ENCODE data around the gene XIAP.
"Not testable (repeated sequence)": the region's sequence is repeated elsewhere in the genome, so short reads cannot be mapped to it uniquely, and the experiment has no call there.

The XIAP gene

DNA sequence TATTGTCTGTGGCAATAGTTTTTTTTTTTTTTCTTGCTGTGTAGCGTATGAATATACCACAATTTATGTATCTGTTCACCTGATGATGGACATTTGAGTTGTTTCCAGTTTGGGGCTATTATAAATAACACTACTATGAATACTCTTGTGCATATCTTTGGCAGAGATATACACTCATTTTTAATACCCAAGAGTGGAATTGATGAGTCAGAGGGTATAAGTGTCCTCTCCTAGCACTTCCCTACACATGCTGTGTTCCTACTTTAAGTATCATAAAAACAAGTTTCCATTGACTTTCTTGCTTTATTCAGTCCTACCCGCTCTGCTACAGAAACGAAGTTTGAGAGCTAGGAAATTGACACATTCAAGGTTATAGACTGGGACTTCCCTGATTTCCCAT is 39.8 kb downstream of the XIAP start:
- H3K4me3 ChIP-seq (ENCODE audit: low read depth, low read length): no peak overlapping the region
- TF ChIP-seq, protein P1, sequence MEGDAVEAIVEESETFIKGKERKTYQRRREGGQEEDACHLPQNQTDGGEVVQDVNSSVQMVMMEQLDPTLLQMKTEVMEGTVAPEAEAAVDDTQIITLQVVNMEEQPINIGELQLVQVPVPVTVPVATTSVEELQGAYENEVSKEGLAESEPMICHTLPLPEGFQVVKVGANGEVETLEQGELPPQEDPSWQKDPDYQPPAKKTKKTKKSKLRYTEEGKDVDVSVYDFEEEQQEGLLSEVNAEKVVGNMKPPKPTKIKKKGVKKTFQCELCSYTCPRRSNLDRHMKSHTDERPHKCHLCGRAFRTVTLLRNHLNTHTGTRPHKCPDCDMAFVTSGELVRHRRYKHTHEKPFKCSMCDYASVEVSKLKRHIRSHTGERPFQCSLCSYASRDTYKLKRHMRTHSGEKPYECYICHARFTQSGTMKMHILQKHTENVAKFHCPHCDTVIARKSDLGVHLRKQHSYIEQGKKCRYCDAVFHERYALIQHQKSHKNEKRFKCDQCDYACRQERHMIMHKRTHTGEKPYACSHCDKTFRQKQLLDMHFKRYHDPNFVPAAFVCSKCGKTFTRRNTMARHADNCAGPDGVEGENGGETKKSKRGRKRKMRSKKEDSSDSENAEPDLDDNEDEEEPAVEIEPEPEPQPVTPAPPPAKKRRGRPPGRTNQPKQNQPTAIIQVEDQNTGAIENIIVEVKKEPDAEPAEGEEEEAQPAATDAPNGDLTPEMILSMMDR (IDR thresholded peaks at IDR 0.05; ENCODE audit: low read depth, low read length): no peak
- no peak for DNase-seq (ENCODE audit: low read depth, low spot score)
- in situ Hi-C loops (cut with HindIII; ENCODE audit: low sequenced_read_pairs): no loop called here

GRCh38 chrX:123903261-123903660 is 43.4 kb downstream of the XIAP start:
- H3K4me3 ChIP-seq (ENCODE audit: low read depth, low read length); in situ Hi-C loops (cut with HindIII; ENCODE audit: low sequenced_read_pairs); DNase-seq (ENCODE audit: low read depth, low spot score): not testable (repeated sequence)

DNA sequence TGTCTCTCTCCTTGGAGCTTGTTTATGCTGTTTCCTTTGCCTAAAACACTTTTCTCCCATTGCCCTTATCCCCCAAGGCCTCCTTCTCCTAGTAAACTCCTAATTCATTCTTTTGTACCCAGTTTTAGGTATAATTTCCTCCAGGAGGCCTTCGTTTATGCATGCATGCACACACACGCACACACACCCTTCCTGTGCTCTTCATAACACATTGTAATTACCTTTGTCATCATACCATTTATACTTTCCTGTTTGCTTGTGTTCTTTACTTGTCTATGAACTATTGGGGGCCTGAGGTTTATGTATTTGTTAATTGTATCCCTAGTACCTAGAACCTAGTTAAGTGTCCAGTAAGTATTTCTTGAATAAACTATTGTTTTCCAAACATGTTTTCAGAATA is 45.5 kb downstream of the XIAP start:
- TF ChIP-seq, protein P1 (IDR thresholded peaks at IDR 0.05; ENCODE audit: low read depth, low read length): no peak
- H3K4me3 ChIP-seq (ENCODE audit: low read depth, low read length): no peak overlapping the region
- DNase-seq (ENCODE audit: low read depth, low spot score): no peak
- in situ Hi-C loops (cut with HindIII; ENCODE audit: low sequenced_read_pairs): no loop called here

DNA sequence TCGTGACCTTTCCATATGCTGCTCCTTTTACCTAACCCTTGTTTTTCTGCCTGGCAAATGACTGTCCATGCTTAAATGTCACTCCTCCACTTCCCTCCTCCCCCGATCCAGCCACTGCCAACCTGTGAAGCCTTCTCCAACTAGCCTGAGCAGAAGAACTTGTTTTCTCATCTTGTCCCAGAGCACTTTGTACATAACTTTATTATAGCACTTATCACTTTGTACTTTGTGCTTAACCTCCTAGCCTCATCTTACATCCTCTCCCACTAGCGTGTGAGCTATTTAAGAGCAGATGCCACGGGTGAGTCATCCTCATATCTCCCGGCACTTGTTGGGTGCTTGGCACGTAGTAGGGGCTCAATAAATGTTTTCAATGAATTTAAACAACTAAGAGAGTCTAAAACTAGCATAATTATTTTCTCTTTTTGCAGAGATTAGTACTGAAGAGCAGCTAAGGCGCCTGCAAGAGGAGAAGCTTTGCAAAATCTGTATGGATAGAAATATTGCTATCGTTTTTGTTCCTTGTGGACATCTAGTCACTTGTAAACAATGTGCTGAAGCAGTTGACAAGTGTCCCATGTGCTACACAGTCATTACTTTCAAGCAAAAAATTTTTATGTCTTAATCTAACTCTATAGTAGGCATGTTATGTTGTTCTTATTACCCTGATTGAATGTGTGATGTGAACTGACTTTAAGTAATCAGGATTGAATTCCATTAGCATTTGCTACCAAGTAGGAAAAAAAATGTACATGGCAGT is 46.9 kb downstream of the XIAP start:
- H3K4me3 ChIP-seq (ENCODE audit: low read depth, low read length): no peak overlapping the region
- in situ Hi-C loops (cut with HindIII; ENCODE audit: low sequenced_read_pairs): no loop called here
- TF ChIP-seq, protein P1 (IDR thresholded peaks at IDR 0.05; ENCODE audit: low read depth, low read length): no peak
- no peak for DNase-seq (ENCODE audit: low read depth, low spot score)

DNA sequence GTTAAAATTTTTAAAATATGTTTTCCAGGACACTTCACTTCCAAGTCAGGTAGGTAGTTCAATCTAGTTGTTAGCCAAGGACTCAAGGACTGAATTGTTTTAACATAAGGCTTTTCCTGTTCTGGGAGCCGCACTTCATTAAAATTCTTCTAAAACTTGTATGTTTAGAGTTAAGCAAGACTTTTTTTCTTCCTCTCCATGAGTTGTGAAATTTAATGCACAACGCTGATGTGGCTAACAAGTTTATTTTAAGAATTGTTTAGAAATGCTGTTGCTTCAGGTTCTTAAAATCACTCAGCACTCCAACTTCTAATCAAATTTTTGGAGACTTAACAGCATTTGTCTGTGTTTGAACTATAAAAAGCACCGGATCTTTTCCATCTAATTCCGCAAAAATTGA is 49.7 kb downstream of the XIAP start:
- TF ChIP-seq, protein P1 (IDR thresholded peaks at IDR 0.05; ENCODE audit: low read depth, low read length): no peak
- in situ Hi-C loops (cut with HindIII; ENCODE audit: low sequenced_read_pairs): no loop called here
- DNase-seq (ENCODE audit: low read depth, low spot score): no peak
- no peak overlapping the region for H3K4me3 ChIP-seq (ENCODE audit: low read depth, low read length)

DNA sequence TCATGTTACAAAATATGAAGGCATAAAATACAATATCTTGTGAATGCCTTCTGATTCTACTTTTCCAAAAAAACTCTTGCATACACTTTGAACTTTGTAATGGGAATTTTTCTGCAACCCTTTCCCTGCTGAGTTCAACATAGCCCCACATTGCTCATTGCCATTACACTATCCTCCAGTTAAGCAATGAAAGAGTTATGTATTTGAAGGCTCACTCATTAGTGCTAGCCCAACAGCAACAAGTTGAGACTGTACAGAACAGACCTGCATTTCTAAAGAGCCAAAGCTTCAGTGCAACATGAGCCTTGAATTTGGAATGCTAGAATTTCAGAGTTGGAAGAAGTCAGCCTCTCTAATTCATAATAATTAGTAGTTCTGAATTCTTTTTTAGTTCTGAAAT is 57.2 kb downstream of the XIAP start:
- H3K4me3 ChIP-seq (ENCODE audit: low read depth, low read length): no peak overlapping the region
- TF ChIP-seq, protein P1 (IDR thresholded peaks at IDR 0.05; ENCODE audit: low read depth, low read length): no peak
- in situ Hi-C loops (cut with HindIII; ENCODE audit: low sequenced_read_pairs): no loop called here
- DNase-seq (ENCODE audit: low read depth, low spot score): no peak

DNA sequence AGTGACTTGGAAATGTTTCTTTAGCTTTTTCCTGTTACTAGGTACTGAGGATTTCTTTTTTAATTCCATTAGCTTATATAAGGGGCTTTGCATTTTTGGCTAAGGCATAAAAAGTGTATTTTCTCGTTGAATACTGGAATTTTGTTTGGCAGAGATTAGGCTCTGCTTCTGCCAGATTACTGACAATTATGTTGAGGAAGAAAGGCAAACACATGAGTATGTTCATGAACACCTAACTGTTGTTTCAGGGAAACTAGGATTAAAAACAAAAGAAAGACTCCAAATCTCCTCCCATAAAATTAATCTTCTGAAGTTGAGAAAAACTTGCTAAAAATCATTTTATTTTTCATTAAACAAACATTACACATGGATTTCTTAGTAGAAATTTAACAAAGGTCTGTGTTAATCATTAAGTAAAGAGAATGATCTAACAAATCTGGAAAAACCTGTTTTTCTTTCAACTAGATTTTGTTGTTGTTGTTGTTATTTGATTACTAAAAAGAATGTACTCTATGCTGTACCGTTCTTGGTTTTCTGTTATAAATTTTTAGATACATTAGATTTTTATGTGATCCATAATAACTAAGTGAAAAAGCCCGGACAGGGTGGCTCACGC is 58.4 kb downstream of the XIAP start:
- in situ Hi-C loops (cut with HindIII; ENCODE audit: low sequenced_read_pairs): no loop called here
- TF ChIP-seq, protein P1 (IDR thresholded peaks at IDR 0.05; ENCODE audit: low read depth, low read length): no peak
- H3K4me3 ChIP-seq (ENCODE audit: low read depth, low read length): no peak overlapping the region
- DNase-seq (ENCODE audit: low read depth, low spot score): no peak

All from astrocyte of the spinal cord (primary cell).